GM12878 (cell line): Measurements from ENCODE around the gene PORCN. TPM values are rescaled to one million over a fixed set of nuclear protein-coding genes. Genes with fewer than 3 reads are reported as not detected.

ENCODE experiments used
- ATAC-seq: fragments of 200-7000 bp; cut with Tn5 transposase; 3 replicates; pipeline ENCODE4 v1.9.1; 2020; ENCODE audit warnings: mild to moderate bottlenecking, moderate library complexity
- BruUV-seq: library from RNA; stranded (reverse); fragments of 400-500 nt; replicated peaks from 2 replicates; lab custom pipeline; 2021; lab: Mats Ljungman, UMichigan
- CTCF ChIA-PET: fragments of 300-600 bp; sonication (Branson Sonifier 250); formaldehyde crosslinking; extraction: SDS; loops from one replicate; lab custom pipeline; 2021; ENCODE audit warnings: inconsistent platforms; lab: Yijun Ruan, JAX
- POLR2A ChIA-PET: fragments of 350-600 bp; formaldehyde crosslinking; extraction: SDS; loops from one replicate; lab custom pipeline; 2021; ENCODE audit warnings: inconsistent platforms; lab: Charles Lee
- RAD21 ChIA-PET: fragments of 300-600 bp; sonication (Branson Sonifier 250); formaldehyde crosslinking; loops from one replicate; lab custom pipeline; 2023; ENCODE audit warnings: antibody characterized with exemption; ENCODE audit not compliant: unreplicated experiment; lab: Charles Lee
- SMC1A ChIA-PET: fragments of 300-600 bp; sonication (Branson Sonifier 250); formaldehyde crosslinking; loops from one replicate; lab custom pipeline; 2023; ENCODE audit not compliant: unreplicated experiment, uncharacterized antibody; lab: Charles Lee
- DNase-seq: peaks from one replicate; pipeline ENCODE4 v3.0.0-alpha.2; 2011; ENCODE audit warnings: low read depth, low spot score
- FAIRE-seq: peaks from 3 replicates; lab custom pipeline; 2011; peaks lifted over from hg19 to GRCh38; lab: Jason Lieb, UNC
- H2AFZ ChIP-seq: 2 replicates; pipeline ENCODE4 v1.6.0; 2011; ENCODE audit warnings: low read depth, low read length, control low read depth; ENCODE audit not compliant: control insufficient read depth
- H3K27ac ChIP-seq: 2 replicates; pipeline ENCODE4 v1.5.1; 2011; ENCODE audit warnings: control low read depth; ENCODE audit not compliant: control insufficient read depth, insufficient read depth
- H3K27me3 ChIP-seq, 2 experiments: replicated peaks in 1 of 2; 2 replicates each; pipeline versions ENCODE4 v1.6.0 to v1.6.1; 2011; ENCODE audit warnings: low read length in 1 of 2; ENCODE audit not compliant: control insufficient read depth in 2 of 2, insufficient read depth in 2 of 2
- H3K36me3 ChIP-seq, 2 experiments: 2 replicates each; pipeline ENCODE4 v1.5.1; 2011; ENCODE audit warnings: low read length in 1 of 2; ENCODE audit not compliant: control insufficient read depth in 2 of 2, insufficient read depth in 2 of 2
- H3K4me1 ChIP-seq: 2 replicates; pipeline ENCODE4 v1.6.1; 2011; ENCODE audit warnings: mild to moderate bottlenecking, low read length, moderate library complexity, mixed read lengths; ENCODE audit not compliant: control insufficient read depth, insufficient read depth
- H3K4me2 ChIP-seq: 2 replicates; pipeline ENCODE4 v1.6.0; 2011; ENCODE audit warnings: control low read depth; ENCODE audit not compliant: control insufficient read depth, insufficient read depth
- H3K4me3 ChIP-seq: fragments of 200-600 bp; sonication (generic); 2 replicates; pipeline ENCODE4 v1.5.1; 2016
- H3K79me2 ChIP-seq: 2 replicates; pipeline ENCODE4 v1.6.0; 2011; ENCODE audit warnings: low read length; ENCODE audit not compliant: control insufficient read depth, insufficient read depth
- H3K9ac ChIP-seq: 2 replicates; pipeline ENCODE4 v1.8.0; 2011; ENCODE audit warnings: low read length, control low read depth, mixed read lengths; ENCODE audit not compliant: control insufficient read depth, insufficient read depth
- H3K9me3 ChIP-seq: replicated peaks from 3 replicates; pipeline ENCODE4 v1.5.1; 2011; ENCODE audit warnings: mild to moderate bottlenecking, low read length; ENCODE audit not compliant: control insufficient read depth, insufficient read depth
- H4K20me1 ChIP-seq: 2 replicates; pipeline ENCODE4 v1.6.0; 2011; ENCODE audit not compliant: control insufficient read depth, insufficient read depth
- BCL11A ChIP-seq: IDR thresholded peaks from 2 replicates; pipeline ENCODE4 v1.6.1; 2011; ENCODE audit warnings: low read depth, low read length
- BCL3 ChIP-seq: IDR thresholded peaks from 2 replicates; pipeline ENCODE4 v1.6.1; 2011; ENCODE audit warnings: borderline replicate concordance, low read depth, mild to moderate bottlenecking, moderate library complexity, low read length; ENCODE audit not compliant: insufficient read depth, poor library complexity, severe bottlenecking
- BHLHE40 ChIP-seq, 2 experiments: fragments of 450-650 bp in 1 of 2; IDR thresholded peaks; 2 replicates each; pipeline ENCODE4 v1.6.1; 2011 to 2017; ENCODE audit warnings: low read depth in 2 of 2, borderline replicate concordance in 1 of 2, improper control_type of control experiment in 1 of 2, low read length in 1 of 2, mild to moderate bottlenecking in 1 of 2
- EED ChIP-seq: sonication (generic); IDR thresholded peaks from 2 replicates; pipeline ENCODE4 v1.6.1; 2016; ENCODE audit warnings: antibody characterized with exemption, low read depth
- GATAD2B ChIP-seq: fragments of 450-650 bp; conservative IDR thresholded peaks from 2 replicates; pipeline ENCODE4 v1.6.1; 2017; ENCODE audit warnings: low read depth, mild to moderate bottlenecking, moderate library complexity
- HCFC1 ChIP-seq: fragments of 150-350 bp; IDR thresholded peaks from 2 replicates; pipeline ENCODE4 v1.6.1; 2014; ENCODE audit warnings: low read length
- HDAC6 ChIP-seq: fragments of 200-600 bp; sonication (generic); IDR thresholded peaks from one replicate; pipeline ENCODE4 v1.8.0; 2017; ENCODE audit warnings: antibody characterized with exemption; ENCODE audit not compliant: unreplicated experiment
- KDM1A ChIP-seq: fragments of 200-600 bp; sonication (generic); IDR thresholded peaks from 2 replicates; pipeline ENCODE4 v1.6.1; 2016; ENCODE audit warnings: borderline replicate concordance
- MLLT1 ChIP-seq: fragments of 450-650 bp; IDR thresholded peaks from 2 replicates; pipeline ENCODE4 v1.6.1; 2016; ENCODE audit warnings: mild to moderate bottlenecking
- MYB ChIP-seq: fragments of 150-350 bp; IDR thresholded peaks from 2 replicates; pipeline ENCODE4 v1.6.1; 2014; ENCODE audit warnings: mild to moderate bottlenecking, low read depth, low read length, borderline replicate concordance
- NRF1 ChIP-seq: conservative IDR thresholded peaks from 2 replicates; pipeline ENCODE4 v1.6.1; 2011; ENCODE audit warnings: mild to moderate bottlenecking, low read depth, low read length, improper control_type of control experiment
- STAT3 ChIP-seq: IDR thresholded peaks from 2 replicates; pipeline ENCODE4 v1.6.1; 2011; ENCODE audit warnings: low read depth, low read length, improper control_type of control experiment
- SUPT20H ChIP-seq: IDR thresholded peaks from 2 replicates; pipeline ENCODE4 v1.6.1; 2011; ENCODE audit warnings: low read depth, mild to moderate bottlenecking, low read length, moderate library complexity, borderline replicate concordance; ENCODE audit not compliant: control insufficient read depth
- TBL1XR1 ChIP-seq: IDR thresholded peaks from 2 replicates; pipeline ENCODE4 v1.6.1; 2012; ENCODE audit warnings: low read depth, low read length, improper control_type of control experiment
- ZBTB11 ChIP-seq: fragments of 450-650 bp; formaldehyde crosslinking; IDR thresholded peaks from 2 replicates; pipeline ENCODE4 v1.5.0; 2022; ENCODE audit warnings: mild to moderate bottlenecking, missing genetic modification characterization
- ZNF24 ChIP-seq: fragments of 450-650 bp; IDR thresholded peaks from 2 replicates; pipeline ENCODE4 v1.6.1; 2017; ENCODE audit warnings: antibody characterized with exemption, mild to moderate bottlenecking
- ZNF274 ChIP-seq: IDR thresholded peaks from one replicate; pipeline ENCODE4 v1.8.0; 2011; ENCODE audit not compliant: insufficient read length, insufficient read depth
- WGBS: methylation state at CpG from one replicate; pipeline ENCODE4 v1.1.6; 2016; ENCODE audit warnings: low lambda C conversion rate; ENCODE audit not compliant: insufficient replicate concordance, insufficient coverage; ENCODE audit errors: missing lambda C conversion rate; 5-methylcytosine and 5-hydroxymethylcytosine counted together
- in situ Hi-C: fragments of 300-500 bp; cut with MboI; formaldehyde crosslinking; loops from 9 replicates; pipeline ENCODE4 v1.14.3; 2018; ENCODE audit warnings: mixed read lengths
- intact Hi-C: fragments of 100-400 bp; cut with micrococcal nuclease; formaldehyde crosslinking; loops from one replicate; pipeline ENCODE4 v1.14.2; 2022; ENCODE audit not compliant: unreplicated experiment
- polyA plus RNA-seq, 11 experiments: library from polyadenylated mRNA; depleted of rRNA in 4 of 11; unstranded in 6 of 11; stranded (reverse) in 5 of 11; fragments of >200 nt; fragmentation: Nextera tagmentation in 4 of 11; fragmentation: Illumina TruSeq in 1 of 11; extraction: Ambion mirVana in 4 of 11; extraction: Trizol in 1 of 11; gene quantifications; 1 replicate in 1 of 11; 2 replicates in 10 of 11; pipeline versions ENCODE4 v1.2.1 to v1.2.3, GENCODE V29; 2011 to 2016; ENCODE audit warnings: inconsistent platforms in 2 of 11, missing spikeins in 2 of 11, low read depth in 1 of 11
- total RNA-seq, 4 experiments: library from RNA; depleted of rRNA in 3 of 4; stranded (reverse); fragments of >200 nt in 3 of 4; fragmentation: Illumina TruSeq in 1 of 4; extraction: Trizol in 1 of 4; gene quantifications; 2 replicates each; pipeline versions ENCODE4 v1.2.1 to v1.2.3, GENCODE V29; 2013 to 2021

Gene PORCN
- total and polyA plus RNA-seq, 10 of the 15 experiments (the other 5 are each of a cell fraction or from before 2014, with no cell fraction given), result 0.27 to 21.0 (median 14.1) TPM

GRCh38 chrX:48539345-48540027 lies 30.7 kb downstream of the PORCN start, which contains the start of gene TBC1D25:
TSS of gene TBC1D25 (plus strand) at chrX:48539714. CDS start at chrX:48539798, 84 bp downstream.
- peak within 1 kb of the TSS; percentile 81 for H3K27ac ChIP-seq
- intact Hi-C loops (loop anchor here (1.0 to 2.0 kb wide), 2 partner anchors 19 to 35 kb away; partner anchors contain the start of genes EBP and RBM3), in situ Hi-C loops (no loop called here)
- no TSS peak for BruUV-seq
- H3K4me2 ChIP-seq, result peak within 1 kb of the TSS; percentile 88
- H3K9ac ChIP-seq, result peak within 1 kb of the TSS; percentile 58
- WGBS, result 33% methylated on average over 53 of the region's 59 CpGs
- H2AFZ ChIP-seq, result peak within 1 kb of the TSS; percentile 74
- peak within 1 kb of the TSS; percentile 73 for H3K4me3 ChIP-seq
- no peaks in the 10 kb centered on the region for H3K4me1 ChIP-seq
- H3K79me2 ChIP-seq, result peaks cover 20% of the 10 kb centered on the region
- no peaks in the 10 kb centered on the region for H3K36me3 ChIP-seq
- ChIA-PET SMC1A (interaction anchor here (0.6 to 2.8 kb wide), 9 partner anchors 9 to 88 kb away, joined by 3 to 11 read pairs (median 3); partner anchors contain the start of gene EBP), CTCF (interaction anchor here (0.6 to 3.0 kb wide), 11 partner anchors 11 to 109 kb away, joined by 3 to 14 read pairs (median 3); partner anchors contain the start of genes EBP and PORCN), POLR2A (interaction anchor here (0.6 to 2.6 kb wide), 15 partner anchors 8 to 455 kb away, joined by 3 to 15 read pairs (median 4); partner anchors contain the start of genes EBP, PORCN and RBM3), RAD21 (interaction anchor here (0.7 to 1.8 kb wide), 10 partner anchors 11 to 580 kb away, joined by 3 to 9 read pairs (median 4); partner anchors contain the start of genes EBP and SUV39H1)
- H3K27me3 ChIP-seq, result no peaks in the 10 kb centered on the region
- no peaks in the 10 kb centered on the region; the same call in 2 of the 3 replicates for H3K9me3 ChIP-seq
- no peaks in the 10 kb centered on the region for H4K20me1 ChIP-seq
- peak; percentile 92 for DNase-seq
- ATAC-seq, result peak; percentile 83
- FAIRE-seq, result peak; percentile 85
- TF ChIP-seq HDAC6 (no peak), ZNF274 (no peak), STAT3 (no peak), BHLHE40 (IDR thresholded peaks at IDR 0.05; ENCODE audit: borderline replicate concordance in 1 of 2, low read depth in 2 of 2, low read length in 1 of 2) (peak in 1 of 2 experiments; percentile 74; a peak in 2 of 4 replicates), MYB (peak; percentile 84; the same call in 1 of the 2 replicates), EED (no peak), KDM1A (no peak), GATAD2B (no peak), NRF1 (peak; percentile 70), SUPT20H (no peak), HCFC1 (no peak), ZBTB11 (CRISPR knock-in tag) (no peak), BCL11A (no peak), TBL1XR1 (no peak), BCL3 (no peak), ZNF24 (no peak), MLLT1 (no peak)
